GDM1 (cell line): ENCODE data around the gene FBLIM1.

Experiments
- DNase-seq: peaks from one replicate; lab custom pipeline; 2025; lab: John Stamatoyannopoulos, UW

Gene FBLIM1, protein sequence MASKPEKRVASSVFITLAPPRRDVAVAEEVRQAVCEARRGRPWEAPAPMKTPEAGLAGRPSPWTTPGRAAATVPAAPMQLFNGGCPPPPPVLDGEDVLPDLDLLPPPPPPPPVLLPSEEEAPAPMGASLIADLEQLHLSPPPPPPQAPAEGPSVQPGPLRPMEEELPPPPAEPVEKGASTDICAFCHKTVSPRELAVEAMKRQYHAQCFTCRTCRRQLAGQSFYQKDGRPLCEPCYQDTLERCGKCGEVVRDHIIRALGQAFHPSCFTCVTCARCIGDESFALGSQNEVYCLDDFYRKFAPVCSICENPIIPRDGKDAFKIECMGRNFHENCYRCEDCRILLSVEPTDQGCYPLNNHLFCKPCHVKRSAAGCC

DNA sequence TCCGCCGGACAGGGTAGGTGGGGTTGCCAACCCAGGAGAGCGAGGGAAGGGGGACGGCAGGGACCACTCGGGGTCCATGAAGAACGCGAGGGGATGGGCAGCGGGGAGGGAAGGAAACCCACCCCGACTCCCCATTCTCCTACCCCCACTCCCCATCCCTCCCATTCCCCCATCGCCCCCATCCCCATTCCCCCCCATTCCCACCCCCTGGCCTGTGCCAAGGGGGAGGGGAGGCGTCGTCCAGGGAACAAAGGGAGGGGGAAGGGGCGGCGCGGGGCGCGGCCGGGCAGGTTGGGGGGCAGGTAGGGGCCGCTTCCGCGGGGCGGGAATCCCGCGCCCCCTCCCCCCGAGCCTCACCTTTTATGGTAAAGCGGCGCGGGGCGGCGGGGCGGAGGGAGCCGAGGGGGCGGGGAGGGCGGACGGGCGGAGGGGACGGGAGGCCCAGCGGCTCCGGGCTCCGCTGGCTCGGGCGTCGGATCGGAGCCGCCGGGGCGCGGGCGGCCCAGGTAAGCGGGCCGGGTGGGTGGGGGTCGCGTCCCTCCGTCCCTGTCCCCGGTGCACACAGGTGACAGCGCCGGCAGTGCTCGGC, at the start of gene FBLIM1:
Gene FBLIM1 (plus strand): TSS at position 453 of the 589 bp plus-strand sequence. CDS start 6,189 bp downstream, outside the sequence.
- DNase-seq, result no peak

DNA sequence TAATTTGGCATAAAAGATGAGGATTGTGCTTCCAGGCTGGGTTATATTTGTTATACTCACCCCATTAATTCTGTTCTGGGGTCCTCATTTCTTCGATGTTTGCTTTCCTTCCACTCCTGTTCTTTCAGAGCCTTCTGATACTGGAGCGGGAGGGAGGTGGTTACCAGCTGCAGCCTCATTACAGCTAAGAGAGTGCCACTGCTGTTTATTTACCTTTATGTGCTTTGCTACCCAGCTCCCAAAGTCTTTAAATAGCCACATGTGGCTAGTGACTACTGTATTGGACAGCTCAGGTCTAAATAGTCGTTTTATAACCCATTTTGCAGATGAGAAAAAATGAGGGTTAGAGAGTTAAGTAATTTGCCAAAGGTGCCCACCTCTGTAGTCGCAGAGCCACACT, 49.4 kb upstream of the FBLIM1 start:
- DNase-seq, result no peak

DNA sequence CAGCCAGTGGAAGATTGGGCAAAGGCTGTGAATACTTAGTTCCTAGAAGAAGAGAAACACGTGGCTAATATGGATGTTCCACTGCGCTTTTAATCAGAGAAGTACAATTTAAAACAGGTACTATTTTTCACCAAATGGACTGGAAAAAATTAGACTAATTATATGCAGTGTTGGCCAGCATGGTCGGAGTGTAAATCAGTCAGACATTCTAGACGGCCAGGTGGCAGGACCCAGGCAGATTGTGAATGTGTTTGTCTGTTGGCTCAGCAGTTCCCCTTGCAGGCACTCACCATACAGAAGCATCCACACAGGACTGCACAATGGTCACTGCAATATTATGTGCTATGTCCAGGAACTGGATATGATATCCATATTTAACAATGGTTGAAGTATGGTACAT, 46.4 kb upstream of the FBLIM1 start:
- no peak for DNase-seq

DNA sequence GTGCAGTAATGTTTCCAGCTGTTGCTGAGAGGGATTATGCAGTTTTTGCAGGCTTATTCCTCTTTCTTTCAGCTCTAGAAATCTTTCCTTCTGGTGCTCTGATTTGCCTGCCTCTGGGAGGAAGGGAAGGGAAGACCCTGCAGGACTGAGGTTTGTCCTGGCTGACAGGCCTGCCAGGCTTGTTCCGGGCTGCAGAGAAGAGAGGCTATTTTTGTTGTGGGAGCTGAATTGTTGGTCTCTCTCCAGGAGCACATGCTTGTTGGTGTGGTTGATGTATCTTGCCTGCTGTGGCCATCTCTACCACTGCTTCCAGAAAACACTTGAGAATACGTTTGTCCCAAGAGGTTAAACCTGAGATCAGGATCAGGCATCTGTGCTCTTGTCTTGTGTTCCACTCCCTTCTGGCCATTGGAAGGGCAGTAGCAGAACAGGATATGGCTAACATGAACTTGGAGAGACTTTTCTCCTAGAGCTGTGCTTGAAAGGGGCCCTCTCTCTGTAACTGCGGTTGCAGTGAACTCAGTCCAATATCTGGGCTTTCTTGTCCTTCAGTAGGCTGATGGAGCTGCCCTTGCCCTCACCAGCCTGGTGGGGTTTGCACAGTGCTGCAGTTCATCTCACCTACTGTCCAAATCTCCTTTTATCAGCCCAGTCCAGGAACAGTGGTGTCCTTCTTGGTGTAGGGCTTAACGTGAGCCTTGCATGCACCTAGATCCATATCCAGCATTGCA, 44.0 kb upstream of the FBLIM1 start:
- no peak for DNase-seq

DNA sequence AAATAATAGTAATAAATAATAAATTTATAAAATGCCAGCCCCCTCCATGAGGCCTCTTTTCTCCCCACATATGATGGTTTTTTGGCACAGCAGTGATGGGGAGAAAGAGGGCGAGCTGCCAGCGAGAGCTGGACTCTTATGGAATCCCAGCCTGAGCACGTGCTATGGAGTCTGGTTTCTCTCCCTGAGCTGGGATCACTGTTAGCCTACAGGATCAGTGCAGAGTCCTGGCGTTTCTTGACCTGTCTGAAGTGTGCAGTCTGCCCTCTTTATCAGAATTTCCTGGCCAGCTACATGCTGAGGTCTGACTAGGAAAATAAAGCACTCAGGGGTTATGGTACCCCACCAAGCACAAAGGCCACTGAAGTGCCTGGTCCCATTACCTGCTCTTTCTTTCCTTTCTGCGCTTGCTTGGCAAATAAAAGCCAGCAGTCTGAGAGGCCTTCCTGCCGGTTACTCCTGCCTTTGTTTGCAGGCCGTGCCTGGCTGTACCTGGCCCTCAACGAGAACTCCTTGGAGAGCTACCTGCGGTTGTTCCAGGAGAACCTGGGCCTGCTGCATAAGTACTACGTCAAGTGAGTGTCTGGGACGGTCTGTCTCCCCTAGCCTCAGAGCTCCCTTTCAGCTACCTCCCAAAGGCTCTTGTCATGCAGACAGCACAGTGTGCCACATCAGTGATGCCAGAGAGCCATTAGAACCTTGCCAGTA, 41.0 kb upstream of the FBLIM1 start:
- DNase-seq, result no peak

DNA sequence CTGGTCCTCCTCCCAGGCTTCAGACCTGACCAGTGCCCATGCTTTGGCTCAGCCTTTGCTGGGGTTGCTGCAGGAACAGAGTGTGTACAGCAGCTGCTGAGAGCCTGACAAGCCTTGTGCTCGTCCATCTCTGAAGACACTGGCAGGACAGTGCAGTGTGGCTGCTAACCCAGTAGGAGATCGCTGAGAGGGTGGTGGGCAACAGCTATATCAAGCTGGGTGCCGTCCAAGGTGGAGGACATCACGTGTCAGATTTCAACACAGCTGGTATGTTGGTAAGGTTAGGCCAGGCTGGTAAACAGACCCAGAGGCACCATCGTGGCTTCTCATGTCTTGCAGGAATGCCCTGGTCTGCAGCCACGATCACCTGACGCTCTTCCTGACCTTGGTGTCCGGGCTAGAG, 40.4 kb upstream of the FBLIM1 start:
- DNase-seq, result no peak

DNA sequence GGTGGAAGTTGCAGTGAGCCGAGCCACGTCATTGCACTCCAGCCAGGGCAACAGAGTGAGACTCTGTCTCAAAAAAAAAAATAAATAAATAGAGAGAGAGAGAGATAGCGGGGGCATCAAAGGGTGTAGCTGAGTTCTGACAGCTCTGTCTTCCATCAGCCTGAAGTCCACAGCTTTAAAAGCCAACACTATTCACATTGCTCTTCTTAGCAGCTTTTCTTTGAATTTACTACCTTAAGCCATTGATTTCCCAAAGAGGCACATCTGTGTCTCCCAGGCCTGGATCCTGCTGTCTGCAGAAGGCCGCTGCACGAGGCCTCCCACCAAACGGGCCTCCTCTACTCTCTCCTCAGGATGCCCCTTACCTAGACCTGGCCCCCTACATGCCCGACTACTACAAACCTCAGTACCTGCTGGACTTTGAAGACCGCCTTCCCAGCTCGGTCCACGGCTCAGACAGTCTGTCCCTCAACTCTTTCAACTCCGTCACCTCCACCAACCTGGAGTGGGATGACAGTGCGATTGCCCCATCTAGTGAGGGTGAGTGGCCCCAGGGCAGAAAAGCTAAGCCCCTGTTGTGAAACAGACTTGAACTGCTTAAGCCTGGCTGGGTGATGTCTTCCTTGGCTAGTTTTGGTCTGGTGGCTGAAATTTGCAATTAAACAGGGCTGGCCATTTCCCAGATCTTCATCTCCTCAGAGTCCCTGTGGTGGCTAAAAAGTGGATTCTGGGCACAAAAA, 39.0 kb upstream of the FBLIM1 start:
- DNase-seq, result no peak

DNA sequence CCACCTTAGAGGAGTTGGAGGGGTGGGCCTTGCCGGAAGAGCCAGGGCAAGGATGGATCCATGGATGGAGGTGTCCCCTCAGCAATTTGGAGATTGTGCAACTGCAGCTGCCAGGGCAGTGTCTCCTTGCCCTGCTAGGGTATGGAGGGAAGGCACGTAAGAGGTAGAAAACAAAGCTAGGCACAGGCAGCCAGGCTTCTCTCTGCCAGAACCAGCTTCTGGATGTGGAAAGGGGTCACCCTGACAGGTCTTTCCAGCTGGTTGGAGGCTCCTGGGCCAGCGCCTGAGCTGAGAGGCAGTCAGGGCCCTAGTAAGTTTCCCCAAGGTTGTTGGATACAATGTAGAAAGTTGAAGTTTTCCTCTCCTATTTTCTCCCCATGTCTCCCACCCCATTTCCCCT, 37.7 kb upstream of the FBLIM1 start:
- no peak for DNase-seq

DNA sequence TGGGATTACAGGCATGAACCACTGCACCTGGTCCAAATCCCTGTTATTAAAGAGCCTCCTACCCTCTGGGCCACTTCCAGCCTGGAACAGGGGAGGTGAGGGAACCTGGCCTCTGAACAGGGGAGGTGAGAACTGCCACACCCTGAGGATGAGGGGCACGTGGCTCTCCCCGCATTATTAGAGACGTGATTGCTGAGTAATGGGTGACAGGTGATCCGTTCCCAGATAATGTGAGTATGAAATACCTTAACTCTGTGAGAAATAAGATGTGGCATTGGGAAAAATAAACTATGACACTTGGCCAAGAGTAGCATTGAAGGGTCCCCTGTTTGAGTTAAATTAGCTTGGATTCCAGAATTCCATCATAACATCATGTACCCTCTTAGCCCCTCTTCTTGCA, 36.2 kb upstream of the FBLIM1 start:
- no peak for DNase-seq

DNA sequence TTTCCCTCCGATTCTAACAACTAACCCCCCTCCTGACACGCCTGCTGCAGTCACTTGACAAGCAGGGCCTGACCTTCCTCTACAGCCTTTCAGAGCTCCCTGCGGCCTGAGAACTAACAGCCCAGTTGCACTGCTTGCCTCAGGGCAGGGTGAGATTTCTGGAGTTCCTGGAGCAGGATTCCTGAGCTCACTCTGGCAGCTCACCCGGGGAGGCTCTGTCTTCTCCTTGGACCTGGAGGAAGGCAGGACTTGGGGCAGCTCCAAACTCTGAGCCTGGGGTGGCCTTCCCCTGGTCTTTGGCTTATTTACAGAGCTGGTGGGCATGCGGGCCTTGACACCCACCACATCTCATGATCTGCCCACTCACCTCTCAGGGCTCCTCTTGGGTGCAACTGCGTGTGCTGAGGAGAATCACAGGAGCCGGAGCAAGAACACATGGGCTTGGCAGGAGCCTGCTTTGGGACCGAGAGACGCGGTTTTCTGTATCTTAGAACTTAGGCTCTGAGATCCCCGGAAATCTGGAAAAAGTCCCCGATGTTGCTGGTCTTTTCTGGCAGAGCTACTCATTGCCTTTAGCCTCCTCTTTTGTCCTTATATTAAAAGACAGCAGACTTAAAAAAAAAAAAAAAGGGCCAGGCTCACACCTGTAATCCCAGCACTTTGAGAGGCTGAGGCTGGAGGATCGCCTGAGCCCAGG, 35.6 kb upstream of the FBLIM1 start:
- DNase-seq, result no peak

DNA sequence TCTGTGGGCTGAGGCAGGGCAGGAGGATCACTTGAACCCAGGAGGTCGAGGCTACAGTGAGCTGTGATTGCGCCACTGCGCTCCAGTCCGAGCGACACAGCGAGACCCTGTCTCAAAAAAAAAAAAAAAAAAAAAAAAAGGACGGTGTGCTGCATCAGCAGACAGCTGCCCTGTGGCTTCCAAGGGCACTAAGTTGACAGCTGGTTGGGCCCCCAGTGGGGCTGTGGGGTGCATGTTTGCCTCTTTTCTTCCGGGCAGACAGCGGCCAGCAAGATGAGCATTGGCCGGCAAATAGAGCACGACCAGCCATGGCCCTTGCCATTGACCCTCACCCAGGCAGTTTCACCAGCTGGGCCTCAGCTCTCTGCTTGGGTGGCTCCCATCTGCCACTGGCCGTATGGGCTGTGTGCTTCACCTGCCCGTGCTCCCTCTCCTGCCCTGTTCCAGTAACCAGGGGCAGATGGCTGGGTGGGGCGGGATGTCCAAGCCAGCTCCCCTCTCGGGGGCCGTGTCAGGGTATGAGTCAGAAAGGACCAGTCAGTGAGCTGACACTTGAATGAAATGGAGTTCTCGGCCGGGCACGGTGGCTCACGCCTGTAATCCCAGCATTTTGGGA, 34.9 kb upstream of the FBLIM1 start:
- DNase-seq, result no peak

DNA sequence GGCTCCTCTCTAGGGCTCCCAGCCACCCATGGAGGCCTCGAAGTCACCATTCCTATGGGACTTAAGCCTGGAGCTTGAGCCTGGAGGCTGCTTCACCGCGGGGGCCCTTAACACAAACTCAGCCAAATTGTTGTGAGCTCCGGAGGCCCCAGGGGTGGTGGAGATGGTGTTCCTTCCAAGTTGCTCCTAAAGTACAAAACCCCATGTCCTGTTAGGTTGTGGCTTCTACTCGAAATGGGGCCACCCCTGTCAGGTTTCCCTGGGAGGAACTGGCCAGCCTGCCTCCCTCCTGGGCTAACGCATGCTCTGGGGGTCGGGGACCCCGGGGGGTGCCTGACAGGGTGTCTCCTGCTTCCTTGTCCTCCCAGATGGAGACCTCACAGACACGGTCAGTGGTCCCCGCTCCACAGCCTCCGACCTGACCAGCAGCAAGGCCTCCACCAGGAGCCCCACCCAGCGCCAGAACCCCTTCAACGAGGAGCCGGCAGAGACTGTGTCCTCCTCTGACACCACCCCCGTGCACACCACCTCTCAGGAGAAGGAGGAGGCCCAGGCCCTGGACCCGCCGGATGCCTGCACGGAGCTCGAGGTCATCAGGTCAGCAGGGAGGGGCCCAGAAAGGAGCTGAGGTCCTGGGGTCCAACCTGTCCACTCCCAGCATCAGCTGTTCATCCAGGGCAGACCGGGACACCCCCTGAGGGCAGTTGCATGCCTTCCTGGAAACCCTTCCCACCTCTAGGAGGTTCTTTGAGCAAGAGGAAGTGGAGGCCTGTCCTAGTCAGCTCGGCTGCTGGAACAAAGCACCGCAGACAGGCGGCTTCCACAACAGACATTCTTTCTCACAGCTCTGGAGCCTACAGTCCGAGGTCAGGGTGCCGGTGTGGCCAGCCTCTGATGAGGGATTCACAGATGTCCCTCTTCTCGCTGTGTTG, 33.4 kb upstream of the FBLIM1 start:
- DNase-seq, result no peak

DNA sequence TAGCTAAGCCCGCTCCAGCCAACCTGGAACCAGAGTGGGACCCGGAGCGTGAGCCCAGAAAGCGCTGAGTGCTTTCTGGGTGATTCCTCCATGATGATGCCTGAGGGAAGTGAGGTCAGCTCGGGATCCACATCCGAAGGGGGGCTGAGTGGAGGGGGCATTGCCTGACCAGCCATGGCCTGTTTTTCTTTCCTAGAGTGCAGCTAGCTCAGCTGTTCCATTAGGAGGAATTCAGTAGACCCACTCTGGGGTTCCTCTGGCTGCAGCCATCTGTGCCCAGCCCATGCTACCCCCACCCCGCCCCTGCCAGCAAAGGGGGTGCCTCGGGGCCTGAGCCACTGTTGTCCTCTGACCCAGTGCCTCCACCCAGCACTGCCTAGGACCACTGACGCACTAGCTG, 32.1 kb upstream of the FBLIM1 start:
- no peak for DNase-seq

DNA sequence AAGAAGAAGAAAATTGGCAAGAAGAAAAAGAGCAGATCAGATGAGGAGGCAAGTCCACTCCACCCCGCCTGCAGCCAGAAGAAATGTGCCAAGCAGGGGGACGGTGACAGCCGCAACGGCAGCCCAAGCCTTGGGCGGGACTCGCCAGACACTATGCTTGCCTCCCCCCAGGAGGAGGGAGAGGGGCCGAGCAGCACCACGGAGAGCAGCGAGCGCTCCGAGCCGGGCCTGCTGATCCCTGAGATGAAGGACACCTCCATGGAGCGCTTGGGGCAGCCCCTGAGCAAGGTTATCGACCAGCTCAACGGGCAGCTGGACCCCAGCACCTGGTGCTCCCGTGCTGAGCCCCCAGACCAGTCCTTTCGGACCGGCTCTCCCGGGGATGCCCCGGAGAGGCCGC, 31.6 kb upstream of the FBLIM1 start:
- DNase-seq, result no peak

DNA sequence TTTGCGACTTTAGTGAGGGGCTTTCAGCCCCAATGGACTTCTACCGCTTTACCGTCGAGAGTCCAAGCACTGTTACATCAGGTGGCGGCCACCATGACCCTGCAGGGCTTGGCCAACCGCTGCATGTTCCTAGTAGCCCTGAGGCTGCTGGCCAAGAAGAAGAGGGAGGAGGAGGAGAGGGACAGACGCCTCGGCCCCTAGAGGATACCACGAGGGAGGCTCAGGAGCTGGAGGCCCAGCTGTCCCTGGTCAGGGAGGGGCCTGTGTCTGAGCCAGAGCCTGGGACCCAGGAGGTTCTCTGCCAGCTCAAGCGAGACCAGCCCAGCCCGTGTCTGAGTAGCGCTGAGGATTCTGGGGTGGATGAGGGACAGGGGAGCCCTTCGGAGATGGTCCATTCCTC, 31.2 kb upstream of the FBLIM1 start:
- no peak for DNase-seq

DNA sequence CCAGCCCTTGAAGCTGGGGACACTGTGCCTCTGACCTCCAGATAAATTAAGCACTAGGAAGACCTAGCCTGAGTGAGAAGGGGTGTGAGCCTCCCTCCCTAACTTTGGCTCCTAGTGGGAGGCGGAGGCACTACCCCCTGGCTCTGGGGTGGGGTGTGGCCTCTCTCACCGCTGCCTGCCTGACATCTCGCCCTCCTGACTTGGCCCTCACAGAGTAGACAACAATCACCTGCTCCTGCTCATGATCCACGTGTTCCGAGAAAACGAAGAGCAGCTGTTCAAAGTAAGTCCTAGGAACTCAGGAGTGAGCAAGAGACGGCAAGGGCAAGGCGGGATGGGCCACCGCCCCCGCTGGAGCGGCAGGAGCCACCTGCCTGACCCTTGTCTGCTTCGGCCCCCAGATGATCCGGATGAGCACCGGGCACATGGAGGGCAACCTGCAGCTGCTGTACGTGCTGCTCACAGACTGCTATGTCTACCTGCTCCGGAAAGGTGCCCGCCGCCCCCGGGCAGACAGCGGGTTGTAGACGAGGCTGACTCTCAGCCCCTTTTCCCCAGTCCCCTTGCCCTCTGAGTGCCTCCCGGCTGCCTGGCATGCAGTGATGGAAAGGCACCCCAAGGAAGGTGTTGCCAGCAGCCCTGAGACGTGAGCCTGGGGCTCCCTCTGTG, 30.6 kb upstream of the FBLIM1 start:
- DNase-seq, result no peak

DNA sequence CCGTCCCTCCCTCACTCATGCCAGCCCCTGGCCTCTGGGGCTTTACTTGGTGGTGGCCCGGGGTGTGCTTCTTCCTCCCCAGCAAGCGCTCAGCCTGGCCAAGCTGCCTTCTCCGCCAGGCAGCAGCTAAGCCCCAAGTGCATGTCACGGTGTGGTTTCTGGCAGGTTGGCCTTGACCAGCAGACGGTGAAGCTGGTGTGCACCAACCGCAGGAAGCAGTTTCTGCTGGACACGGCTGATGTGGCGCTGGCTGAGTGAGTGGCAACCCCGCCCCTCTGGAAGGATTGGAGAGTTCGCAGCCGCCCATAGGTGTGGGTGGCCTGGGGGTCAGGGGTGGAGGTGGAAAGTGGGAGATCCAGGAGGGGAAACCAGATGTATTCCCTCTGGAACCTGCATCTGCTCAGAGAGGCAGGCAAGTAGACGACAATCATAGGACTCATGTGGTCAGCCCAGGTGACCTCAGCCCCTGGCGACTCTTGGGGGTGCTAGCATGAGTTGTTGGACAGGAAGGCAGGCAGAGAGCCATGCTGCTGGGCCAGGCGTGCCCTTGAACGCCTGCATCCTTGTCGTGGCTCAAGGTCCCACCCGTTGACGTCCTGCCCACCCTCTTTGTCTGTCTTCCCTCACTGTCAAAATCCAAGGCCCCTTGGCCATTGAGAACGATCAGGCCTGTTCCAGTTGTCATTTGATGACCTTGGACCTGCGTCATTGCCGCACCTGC, 29.5 kb upstream of the FBLIM1 start:
- no peak for DNase-seq

DNA sequence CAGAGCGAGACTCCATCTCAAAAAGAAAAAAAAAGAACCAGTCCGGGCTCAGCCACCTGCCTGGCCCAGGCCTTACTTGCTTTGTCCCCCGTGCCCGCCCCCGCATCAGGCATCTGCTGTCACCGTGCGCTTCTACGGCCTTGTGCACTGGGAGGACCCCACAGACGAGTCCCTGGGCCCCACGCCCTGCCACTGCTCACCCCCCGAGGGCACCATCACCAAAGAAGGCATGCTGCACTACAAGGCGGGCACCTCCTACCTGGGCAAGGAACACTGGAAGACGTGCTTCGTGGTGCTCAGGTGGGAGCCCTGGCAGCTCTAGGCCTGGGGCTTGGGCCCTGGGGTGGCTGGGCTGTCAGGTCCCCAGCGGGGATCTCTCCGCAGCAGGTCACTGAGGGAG, 28.2 kb upstream of the FBLIM1 start:
- no peak for DNase-seq
